K562 (cell line): ENCODE results near the gene MOB1B. TPM values are rescaled to one million over a fixed set of nuclear protein-coding genes. Genes with fewer than 3 reads are reported as not detected.

Source experiments
- BRD9 ChIP-seq: fragments of 450-650 bp; IDR thresholded peaks from 2 replicates; pipeline ENCODE4 v1.6.1; 2018; ENCODE audit warnings: low read depth; ENCODE audit not compliant: partially characterized antibody
- EGR1 ChIP-seq: fragments of 450-650 bp; conservative IDR thresholded peaks from 2 replicates; pipeline ENCODE4 v1.6.1; 2017; ENCODE audit warnings: mild to moderate bottlenecking
- ELF4 ChIP-seq: fragments of 450-650 bp; formaldehyde crosslinking; IDR thresholded peaks from 2 replicates; pipeline ENCODE4 v1.4.0; 2022; ENCODE audit warnings: missing genetic modification characterization
- ETV1 ChIP-seq: fragments of 450-650 bp; conservative IDR thresholded peaks from 2 replicates; pipeline ENCODE4 v1.6.1; 2016; ENCODE audit warnings: missing genetic modification characterization, control low read depth, low read depth, missing compliant biosample characterization
- FOXM1 ChIP-seq, 2 experiments: fragments of 450-650 bp in 1 of 2; sonication (generic) in 1 of 2; formaldehyde crosslinking in 1 of 2; IDR thresholded peaks; 2 replicates each; pipeline versions ENCODE4 v1.6.1 to v1.9.0; 2017 to 2022; ENCODE audit warnings: low read depth in 2 of 2, mild to moderate bottlenecking in 2 of 2, missing genetic modification reagents in 1 of 2, moderate library complexity in 1 of 2
- GABPB2 ChIP-seq: fragments of 250-450 bp; sonication (Bioruptor Pico); conservative IDR thresholded peaks from 2 replicates; pipeline ENCODE4 v1.5.1; 2021; ENCODE audit warnings: mild to moderate bottlenecking
- HDAC6 ChIP-seq: IDR thresholded peaks from 2 replicates; pipeline ENCODE4 v1.6.1; 2012; ENCODE audit warnings: low read depth, mild to moderate bottlenecking, control low read depth, inconsistent platforms, low read length, moderate library complexity
- HES1 ChIP-seq: fragments of 450-650 bp; IDR thresholded peaks from 2 replicates; pipeline ENCODE4 v1.6.1; 2016; ENCODE audit warnings: low read depth, mild to moderate bottlenecking, moderate library complexity
- HOXB6 ChIP-seq: fragments of 250-450 bp; sonication (Bioruptor Pico); IDR thresholded peaks from 2 replicates; pipeline ENCODE4 v1.5.1; 2022; ENCODE audit warnings: mild to moderate bottlenecking, borderline replicate concordance
- JUNB ChIP-seq: fragments of 450-650 bp; formaldehyde crosslinking; conservative IDR thresholded peaks from 2 replicates; pipeline ENCODE4 v1.4.0; 2020; ENCODE audit warnings: mild to moderate bottlenecking
- MLLT1 ChIP-seq, 2 experiments: fragments of 450-650 bp; IDR thresholded peaks; 2 replicates each; pipeline ENCODE4 v1.6.1; 2016
- NRF1 ChIP-seq, 2 experiments: fragments of 450-650 bp; IDR thresholded peaks in 1 of 2; conservative IDR thresholded peaks in 1 of 2; 2 replicates each; pipeline ENCODE4 v1.6.1; 2014; ENCODE audit warnings: mild to moderate bottlenecking in 2 of 2
- SAFB ChIP-seq: fragments of 200-400 bp; formaldehyde crosslinking; IDR thresholded peaks from 2 replicates; pipeline ENCODE4 v1.6.1; 2017; ENCODE audit warnings: low read depth, low read length, borderline replicate concordance
- SIX5 ChIP-seq, 2 experiments: IDR thresholded peaks; 2 replicates each; pipeline ENCODE4 v1.6.1; 2011; ENCODE audit warnings: low read length in 2 of 2, borderline replicate concordance in 1 of 2, low read depth in 1 of 2, mild to moderate bottlenecking in 1 of 2, moderate library complexity in 1 of 2; ENCODE audit not compliant: insufficient read depth in 1 of 2
- SRSF9 ChIP-seq: fragments of 200-400 bp; formaldehyde crosslinking; IDR thresholded peaks from 2 replicates; pipeline ENCODE4 v1.6.1; 2017; ENCODE audit warnings: low read depth, low read length, borderline replicate concordance
- U2AF2 ChIP-seq: fragments of 200-400 bp; formaldehyde crosslinking; optimal IDR thresholded peaks from 2 replicates; pipeline ENCODE3; 2017; ENCODE audit warnings: low read depth, mild to moderate bottlenecking, low read length
- ZKSCAN1 ChIP-seq: fragments of 150-350 bp; IDR thresholded peaks from 2 replicates; pipeline ENCODE4 v1.6.1; 2016; ENCODE audit warnings: low read depth, low read length
- ZNF449 ChIP-seq: fragments of 250-450 bp; sonication (Bioruptor Pico); IDR thresholded peaks from 2 replicates; pipeline ENCODE4 v1.8.0; 2022; ENCODE audit warnings: moderate library complexity, mild to moderate bottlenecking, inconsistent platforms
- ZNF592 ChIP-seq: fragments of 450-650 bp; IDR thresholded peaks from 2 replicates; pipeline ENCODE4 v1.6.1; 2017; ENCODE audit warnings: antibody characterized with exemption, mild to moderate bottlenecking
- polyA plus RNA-seq, 8 experiments: library from polyadenylated mRNA; depleted of rRNA in 4 of 8; stranded (reverse) in 5 of 8; unstranded in 3 of 8; fragments of >200 nt; fragmentation: Nextera tagmentation in 2 of 8; fragmentation: Illumina TruSeq in 1 of 8; extraction: Ambion mirVana in 2 of 8; extraction: Trizol in 1 of 8; gene quantifications; 2 replicates each; pipeline versions ENCODE4 v1.2.1 to v1.2.3, GENCODE V29; 2011 to 2014; ENCODE audit warnings: inconsistent platforms in 1 of 8, missing spikeins in 1 of 8
- total RNA-seq, 7 experiments: library from RNA; depleted of rRNA in 6 of 7; stranded (reverse); fragments of >200 nt in 6 of 7; fragmentation: Illumina TruSeq in 2 of 7; extraction: Trizol in 2 of 7; gene quantifications; 2 replicates each; pipeline versions ENCODE4 v1.2.1 to v1.2.3, GENCODE V29; 2011 to 2021; ENCODE audit warnings: low replicate concordance in 1 of 7

Gene MOB1B
- total and polyA plus RNA-seq, 9 of the 15 experiments (the other 6 are each of a cell fraction or from before 2014, with no cell fraction given) = 8.4 to 37.8 (median 19.0) TPM

- TF ChIP-seq HES1 (0 out of 2 replicates have a peak, but pooled peaks have one; percentile 26), NRF1 (conservative IDR thresholded peaks at IDR 0.05 in 1 of 2, IDR thresholded peaks at IDR 0.05 in 1 of 2) (peak; percentile 80 to 82), FOXM1 (IDR thresholded peaks at IDR 0.05; ENCODE audit: low read depth) (no peak), FOXM1 (CRISPR knock-in tag; IDR thresholded peaks at IDR 0.05; ENCODE audit: low read depth) (no peak), JUNB (CRISPR knock-in tag) (no peak), ZKSCAN1 (peak; percentile 44; the same call in 1 of the 2 replicates), MLLT1 (IDR thresholded peaks at IDR 0.05) (0 out of 4 replicates have a peak, but pooled peaks of 1 of the 2 experiments have one; percentile 23), ZNF449 (CRISPR knock-in tag) (no peak), SAFB (0 out of 2 replicates have a peak, but pooled peaks have one; percentile 44), BRD9 (no peak), ZNF592 (no peak), HOXB6 (CRISPR knock-in tag) (no peak), ELF4 (CRISPR knock-in tag) (no peak), ETV1 (peak; percentile 63), EGR1 (no peak), U2AF2 (no peak), SRSF9 (no peak), SIX5 (IDR thresholded peaks at IDR 0.05; ENCODE audit: borderline replicate concordance in 1 of 2, insufficient read depth in 1 of 2, low read depth in 1 of 2, low read length in 2 of 2) (no peak), HDAC6 (no peak), GABPB2 (CRISPR knock-in tag) (no peak)
Observed at GRCh38 chr4:70993181-70994068, 91.3 kb downstream of the MOB1B start, which contains the start of gene DCK (continued).
